ENCODE results near the gene TMPRSS9. TPM values are rescaled to one million over a fixed set of nuclear protein-coding genes. Genes with fewer than 3 reads are reported as not detected.

TMPRSS9 gene
- total RNA-seq, 1 experiment from 2014 or later, result not detected

GRCh38 chr19:2340496-2341243, 19.4 kb upstream of the TMPRSS9 start:
- Histone ChIP-seq H3K27me3 (ENCODE audit: low read length) (no peaks in the 10 kb centered on the region), H3K79me2 (ENCODE audit: low read length) (0 out of 2 replicates have a peak, but pooled peaks cover 4% of the 10 kb centered on the region), H3K27ac (ENCODE audit: low read length) (no peak overlapping the region), H3K4me1 (ENCODE audit: insufficient read depth, low read length) (no peaks in the 10 kb centered on the region), H3F3A (ENCODE audit: low read length, unreplicated experiment) (no peaks in the 10 kb centered on the region), H3K9ac (ENCODE audit: low read length) (no peak overlapping the region), H3K9me3 (ENCODE audit: low read length) (no peaks in the 10 kb centered on the region), H4K20me1 (ENCODE audit: low read length) (no peaks in the 10 kb centered on the region), H3K4me2 (ENCODE audit: low read length) (no peak overlapping the region), H3K36me3 (ENCODE audit: low read depth, low read length) (no peaks in the 10 kb centered on the region), H2AFZ (ENCODE audit: low read length) (no peak overlapping the region), H3K4me3 (ENCODE audit: low read length) (no peak overlapping the region), H3K9me2 (replicated peaks; ENCODE audit: low read length) (no peaks in the 10 kb centered on the region)
- ChIA-PET CTCF (no interaction called here), POLR2A (ENCODE audit: unreplicated experiment) (no interaction called here)
- DNase-seq (no peak), ATAC-seq (no peak)
- BruUV-seq (replicated peaks), result no TSS peak
- intact Hi-C loops (cut with micrococcal nuclease), result no loop called here
- TF ChIP-seq EZH2phosphoT487 (IDR thresholded peaks at IDR 0.05; ENCODE audit: borderline replicate concordance, low read length) (no peak), EZH2 (IDR thresholded peaks at IDR 0.05; ENCODE audit: low read length, unreplicated experiment) (no peak), CTCF (conservative IDR thresholded peaks at IDR 0.05; ENCODE audit: low read depth, low read length) (no peak)

GRCh38 chr19:2341244-2341751, 18.8 kb upstream of the TMPRSS9 start:
- ChIA-PET CTCF (no interaction called here), POLR2A (ENCODE audit: unreplicated experiment) (no interaction called here)
- ATAC-seq, result no peak
- Histone ChIP-seq H3K36me3 (ENCODE audit: low read depth, low read length) (no peaks in the 10 kb centered on the region), H3K79me2 (ENCODE audit: low read length) (no peaks in the 10 kb centered on the region), H3K27me3 (ENCODE audit: low read length) (no peaks in the 10 kb centered on the region), H3K9me3 (ENCODE audit: low read length) (no peaks in the 10 kb centered on the region), H3K9me2 (replicated peaks; ENCODE audit: low read length) (no peaks in the 10 kb centered on the region), H3F3A (ENCODE audit: low read length, unreplicated experiment) (no peaks in the 10 kb centered on the region), H4K20me1 (ENCODE audit: low read length) (no peaks in the 10 kb centered on the region), H2AFZ (ENCODE audit: low read length) (no peak overlapping the region), H3K27ac (ENCODE audit: low read length) (no peak overlapping the region), H3K4me1 (ENCODE audit: insufficient read depth, low read length) (no peaks in the 10 kb centered on the region), H3K9ac (ENCODE audit: low read length) (no peak overlapping the region), H3K4me2 (ENCODE audit: low read length) (no peak overlapping the region), H3K4me3 (ENCODE audit: low read length) (no peak overlapping the region)
- BruUV-seq (replicated peaks), result no TSS peak
- no peak for DNase-seq
- TF ChIP-seq CTCF (conservative IDR thresholded peaks at IDR 0.05; ENCODE audit: low read depth, low read length) (no peak), EZH2 (IDR thresholded peaks at IDR 0.05; ENCODE audit: low read length, unreplicated experiment) (no peak), EZH2phosphoT487 (IDR thresholded peaks at IDR 0.05; ENCODE audit: borderline replicate concordance, low read length) (no peak)
- intact Hi-C loops (cut with micrococcal nuclease), result no loop called here

- BruUV-seq (replicated peaks), result no TSS peak
- Histone ChIP-seq H4K20me1 (ENCODE audit: low read length) (no peaks in the 10 kb centered on the region), H3K79me2 (ENCODE audit: low read length) (no peaks in the 10 kb centered on the region), H3K9ac (ENCODE audit: low read length) (no peak overlapping the region), H2AFZ (ENCODE audit: low read length) (no peak overlapping the region), H3K27ac (ENCODE audit: low read length) (no peak overlapping the region), H3K27me3 (ENCODE audit: low read length) (no peaks in the 10 kb centered on the region), H3K9me2 (replicated peaks; ENCODE audit: low read length) (no peaks in the 10 kb centered on the region), H3K9me3 (ENCODE audit: low read length) (no peaks in the 10 kb centered on the region), H3F3A (ENCODE audit: low read length, unreplicated experiment) (no peaks in the 10 kb centered on the region), H3K4me3 (ENCODE audit: low read length) (no peak overlapping the region), H3K4me2 (ENCODE audit: low read length) (no peak overlapping the region), H3K36me3 (ENCODE audit: low read depth, low read length) (no peaks in the 10 kb centered on the region), H3K4me1 (ENCODE audit: insufficient read depth, low read length) (no peaks in the 10 kb centered on the region)
- DNase-seq (no peak), ATAC-seq (no peak)
- TF ChIP-seq EZH2 (IDR thresholded peaks at IDR 0.05; ENCODE audit: low read length, unreplicated experiment) (no peak), EZH2phosphoT487 (IDR thresholded peaks at IDR 0.05; ENCODE audit: borderline replicate concordance, low read length) (no peak), CTCF (conservative IDR thresholded peaks at IDR 0.05; ENCODE audit: low read depth, low read length) (no peak)
- POLR2A ChIA-PET (ENCODE audit: unreplicated experiment), result no interaction called here
- intact Hi-C loops (cut with micrococcal nuclease), result no loop called here
- CTCF ChIA-PET, result no interaction called here
These were observed 18.1 kb upstream of the TMPRSS9 start for GRCh38 chr19:2341982-2342381.

All from PC-3 (cell line).